ENCODE measurements around the gene C6orf15. TPM values are rescaled to one million over a fixed set of nuclear protein-coding genes. Genes with fewer than 3 reads are reported as not detected.

C6orf15 gene
- total RNA-seq, 1 donor from 2014 or later: not detected

- H3K36me3 ChIP-seq (ENCODE audit: control insufficient read depth in 3 of 3, insufficient read depth in 3 of 3, low read length in 3 of 3): no peaks in the 10 kb centered on the region
- H3K9ac ChIP-seq (ENCODE audit: low read depth in 1 of 3, low read length in 3 of 3): no peak overlapping the region
- peaks cover 0 to 5% (median 4%) of the 10 kb centered on the region in 3 donors for H3K4me1 ChIP-seq (ENCODE audit: control insufficient read depth in 3 of 3, insufficient read depth in 3 of 3, low read length in 3 of 3)
- no peak overlapping the region for H3K27ac ChIP-seq (ENCODE audit: low read depth, low read length)
- no peak overlapping the region for H3K4me3 ChIP-seq (ENCODE audit: low read length in 3 of 3)
- no peaks in the 10 kb centered on the region for H3K9me3 ChIP-seq (ENCODE audit: control insufficient read depth in 3 of 3, low read length in 3 of 3)
- peaks cover 0 to 3% (median 1%) of the 10 kb centered on the region in 3 donors for H3K27me3 ChIP-seq (ENCODE audit: control insufficient read depth in 3 of 3, insufficient read depth in 3 of 3, low read length in 3 of 3)
Observed at GRCh38 chr6:31132806-31133205, 20.4 kb upstream of the C6orf15 start.

DNA sequence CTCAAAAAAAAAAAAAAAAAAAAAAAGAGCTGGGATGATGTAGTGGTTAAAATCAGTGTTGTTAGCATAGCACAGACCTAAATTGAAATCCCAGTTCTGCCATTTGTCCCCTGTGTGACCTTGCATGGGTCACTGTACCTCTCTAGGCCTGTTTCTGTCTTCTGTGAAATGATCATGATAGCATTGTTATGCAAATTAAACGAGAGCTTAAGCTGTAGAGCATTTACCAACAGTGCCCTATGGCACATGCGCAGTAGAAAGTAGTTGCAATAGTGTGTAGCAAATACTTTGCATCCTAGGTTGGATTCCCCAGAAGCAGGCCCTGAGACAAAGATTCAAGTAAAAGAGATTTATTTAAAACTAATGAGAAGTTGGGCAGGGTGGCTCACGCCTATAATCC is 19.2 kb upstream of the C6orf15 start:
- Histone ChIP-seq H3K4me3 (ENCODE audit: low read length in 3 of 3) (no peak overlapping the region), H3K4me1 (ENCODE audit: control insufficient read depth in 3 of 3, insufficient read depth in 3 of 3, low read length in 3 of 3) (peaks cover 0 to 4% (median 0%) of the 10 kb centered on the region in 3 donors), H3K36me3 (ENCODE audit: control insufficient read depth in 3 of 3, insufficient read depth in 3 of 3, low read length in 3 of 3) (no peaks in the 10 kb centered on the region), H3K9me3 (ENCODE audit: control insufficient read depth in 3 of 3, low read length in 3 of 3) (no peaks in the 10 kb centered on the region), H3K27me3 (ENCODE audit: control insufficient read depth in 3 of 3, insufficient read depth in 3 of 3, low read length in 3 of 3) (peaks cover 0 to 3% (median 0%) of the 10 kb centered on the region in 3 donors), H3K27ac (ENCODE audit: low read depth, low read length) (no peak overlapping the region), H3K9ac (ENCODE audit: low read depth in 1 of 3, low read length in 3 of 3) (no peak overlapping the region)

DNA sequence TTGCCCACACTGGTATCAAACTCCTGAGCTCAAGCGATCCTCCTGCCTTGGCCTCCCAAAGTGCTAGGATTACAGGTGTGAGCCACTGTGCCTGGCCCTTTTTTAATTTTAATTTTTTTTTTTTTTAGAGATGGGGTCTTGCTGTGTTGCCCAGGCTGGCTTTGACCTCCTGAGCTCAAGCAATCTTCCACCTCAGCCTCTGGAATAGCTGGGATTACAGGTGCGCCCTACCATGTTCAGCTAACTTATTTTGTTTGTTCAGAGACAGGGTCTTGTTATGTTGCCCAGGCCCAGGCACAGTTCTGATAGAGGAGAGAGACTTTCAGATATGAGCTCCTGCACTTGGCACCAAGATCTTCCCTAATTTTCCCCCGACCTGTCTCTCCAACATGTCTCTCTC is 18.4 kb upstream of the C6orf15 start:
- Histone ChIP-seq H3K9ac (ENCODE audit: low read depth in 1 of 3, low read length in 3 of 3) (no peak overlapping the region), H3K36me3 (ENCODE audit: control insufficient read depth in 3 of 3, insufficient read depth in 3 of 3, low read length in 3 of 3) (no peaks in the 10 kb centered on the region), H3K27ac (ENCODE audit: low read depth, low read length) (no peak overlapping the region), H3K4me3 (ENCODE audit: low read length in 3 of 3) (no peak overlapping the region), H3K4me1 (ENCODE audit: control insufficient read depth in 3 of 3, insufficient read depth in 3 of 3, low read length in 3 of 3) (peaks cover 0 to 7% (median 0%) of the 10 kb centered on the region in 3 donors), H3K9me3 (ENCODE audit: control insufficient read depth in 3 of 3, low read length in 3 of 3) (no peaks in the 10 kb centered on the region), H3K27me3 (ENCODE audit: control insufficient read depth in 3 of 3, insufficient read depth in 3 of 3, low read length in 3 of 3) (peaks cover 0 to 3% (median 0%) of the 10 kb centered on the region in 3 donors)

- peaks cover 0 to 13% (median 3%) of the 10 kb centered on the region in 3 donors for H3K4me1 ChIP-seq (ENCODE audit: control insufficient read depth in 3 of 3, insufficient read depth in 3 of 3, low read length in 3 of 3)
- no peak overlapping the region for H3K4me3 ChIP-seq (ENCODE audit: low read length in 3 of 3)
- H3K27ac ChIP-seq (ENCODE audit: low read depth, low read length): no peak overlapping the region
- no peaks in the 10 kb centered on the region for H3K36me3 ChIP-seq (ENCODE audit: control insufficient read depth in 3 of 3, insufficient read depth in 3 of 3, low read length in 3 of 3)
- no peak overlapping the region for H3K9ac ChIP-seq (ENCODE audit: low read depth in 1 of 3, low read length in 3 of 3)
- H3K9me3 ChIP-seq (ENCODE audit: control insufficient read depth in 3 of 3, low read length in 3 of 3): no peaks in the 10 kb centered on the region
- peaks cover 0 to 3% (median 0%) of the 10 kb centered on the region in 3 donors for H3K27me3 ChIP-seq (ENCODE audit: control insufficient read depth in 3 of 3, insufficient read depth in 3 of 3, low read length in 3 of 3)
Observed at GRCh38 chr6:31129130-31129529, 16.8 kb upstream of the C6orf15 start.

DNA sequence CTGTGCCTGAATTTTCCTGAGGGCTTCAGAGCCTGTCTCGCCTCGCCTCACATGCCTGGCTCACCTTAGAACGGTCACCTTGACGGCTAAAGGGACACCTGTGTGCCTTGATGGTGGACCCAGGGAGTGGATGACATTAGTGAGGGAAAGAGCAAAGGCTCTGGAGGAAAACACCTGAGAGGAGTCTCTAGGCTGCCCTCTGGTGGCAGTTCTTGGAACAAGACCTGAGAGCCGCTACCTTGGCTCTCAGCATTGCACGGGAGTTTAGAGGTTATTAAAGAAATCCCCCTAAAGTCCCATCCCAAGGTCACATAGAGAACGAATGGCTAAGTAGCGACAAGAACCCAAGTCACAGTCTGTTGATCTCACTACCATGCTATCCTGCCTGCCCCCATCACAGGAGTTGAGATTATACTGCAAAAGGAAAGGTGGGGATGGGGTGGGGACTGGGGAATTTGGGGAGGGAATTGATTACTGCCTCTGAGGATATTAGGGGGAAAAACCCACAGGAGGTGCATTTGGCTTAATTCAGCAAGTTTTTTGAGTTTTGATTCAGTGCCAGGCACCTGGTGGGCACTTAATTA is 15.8 kb upstream of the C6orf15 start:
- H3K27ac ChIP-seq (ENCODE audit: low read depth, low read length): no peak overlapping the region
- no peaks in the 10 kb centered on the region for H3K36me3 ChIP-seq (ENCODE audit: control insufficient read depth in 3 of 3, insufficient read depth in 3 of 3, low read length in 3 of 3)
- peak overlapping the region in 1 of 3 donors; percentile 8 for H3K9ac ChIP-seq (ENCODE audit: low read depth in 1 of 3, low read length in 3 of 3)
- peaks cover 0 to 2% (median 0%) of the 10 kb centered on the region in 3 donors for H3K27me3 ChIP-seq (ENCODE audit: control insufficient read depth in 3 of 3, insufficient read depth in 3 of 3, low read length in 3 of 3)
- no peak overlapping the region for H3K4me3 ChIP-seq (ENCODE audit: low read length in 3 of 3)
- H3K4me1 ChIP-seq (ENCODE audit: control insufficient read depth in 3 of 3, insufficient read depth in 3 of 3, low read length in 3 of 3): peaks cover 3 to 16% (median 6%) of the 10 kb centered on the region in 3 donors
- H3K9me3 ChIP-seq (ENCODE audit: control insufficient read depth in 3 of 3, low read length in 3 of 3): no peaks in the 10 kb centered on the region

- Histone ChIP-seq H3K27me3 (ENCODE audit: control insufficient read depth in 3 of 3, insufficient read depth in 3 of 3, low read length in 3 of 3) (no peaks in the 10 kb centered on the region), H3K27ac (ENCODE audit: low read depth, low read length) (no peak overlapping the region), H3K36me3 (ENCODE audit: control insufficient read depth in 3 of 3, insufficient read depth in 3 of 3, low read length in 3 of 3) (no peaks in the 10 kb centered on the region), H3K9me3 (ENCODE audit: control insufficient read depth in 3 of 3, low read length in 3 of 3) (no peaks in the 10 kb centered on the region), H3K4me1 (ENCODE audit: control insufficient read depth in 3 of 3, insufficient read depth in 3 of 3, low read length in 3 of 3) (peaks cover 3 to 24% (median 17%) of the 10 kb centered on the region in 3 donors), H3K9ac (ENCODE audit: low read depth in 1 of 3, low read length in 3 of 3) (no peak overlapping the region), H3K4me3 (ENCODE audit: low read length in 3 of 3) (no peak overlapping the region)
Observed at GRCh38 chr6:31126396-31127175, 14.2 kb upstream of the C6orf15 start.

- H3K9me3 ChIP-seq (ENCODE audit: control insufficient read depth in 3 of 3, low read length in 3 of 3): no peaks in the 10 kb centered on the region
Observed at GRCh38 chr6:31125586-31126363, 13.4 kb upstream of the C6orf15 start.

DNA sequence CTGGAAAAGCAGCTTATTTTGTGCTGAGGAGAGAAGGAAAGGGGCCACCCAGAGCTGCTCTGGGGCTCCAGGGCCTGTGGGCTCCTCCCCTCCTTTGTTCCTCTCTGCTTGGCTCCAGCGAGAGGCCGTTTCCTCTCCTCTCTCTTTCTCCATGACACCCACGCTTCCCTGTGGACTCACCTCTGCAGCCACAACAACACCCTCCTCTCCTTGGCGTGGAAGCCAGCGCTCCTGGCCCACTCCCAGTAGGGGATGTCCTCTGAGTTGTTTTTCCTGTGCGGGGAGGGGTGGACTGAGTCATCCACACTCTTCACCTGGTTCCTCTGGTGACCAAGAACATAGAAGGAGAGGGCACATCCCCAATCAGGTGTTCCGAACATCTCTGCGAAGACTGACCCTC is 12.8 kb upstream of the C6orf15 start:
- Histone ChIP-seq H3K9ac (ENCODE audit: low read depth in 1 of 3, low read length in 3 of 3) (no peak overlapping the region), H3K36me3 (ENCODE audit: control insufficient read depth in 3 of 3, insufficient read depth in 3 of 3, low read length in 3 of 3) (no peaks in the 10 kb centered on the region), H3K4me1 (ENCODE audit: control insufficient read depth in 3 of 3, insufficient read depth in 3 of 3, low read length in 3 of 3) (peaks cover 3 to 24% (median 17%) of the 10 kb centered on the region in 3 donors), H3K27ac (ENCODE audit: low read depth, low read length) (no peak overlapping the region), H3K9me3 (ENCODE audit: control insufficient read depth in 3 of 3, low read length in 3 of 3) (no peaks in the 10 kb centered on the region), H3K4me3 (ENCODE audit: low read length in 3 of 3) (no peak overlapping the region), H3K27me3 (ENCODE audit: control insufficient read depth in 3 of 3, insufficient read depth in 3 of 3, low read length in 3 of 3) (no peaks in the 10 kb centered on the region)

More at GRCh38 chr6:31125586-31126363, 13.4 kb upstream of the C6orf15 start:
- Histone ChIP-seq H3K4me3 (ENCODE audit: low read length in 3 of 3) (no peak overlapping the region), H3K9ac (ENCODE audit: low read depth in 1 of 3, low read length in 3 of 3) (no peak overlapping the region), H3K27me3 (ENCODE audit: control insufficient read depth in 3 of 3, insufficient read depth in 3 of 3, low read length in 3 of 3) (no peaks in the 10 kb centered on the region), H3K4me1 (ENCODE audit: control insufficient read depth in 3 of 3, insufficient read depth in 3 of 3, low read length in 3 of 3) (peaks cover 3 to 24% (median 17%) of the 10 kb centered on the region in 3 donors), H3K36me3 (ENCODE audit: control insufficient read depth in 3 of 3, insufficient read depth in 3 of 3, low read length in 3 of 3) (no peaks in the 10 kb centered on the region), H3K27ac (ENCODE audit: low read depth, low read length) (no peak overlapping the region)

- Histone ChIP-seq H3K4me3 (ENCODE audit: low read length in 3 of 3) (peak overlapping the region in 1 of 3 donors; percentile 13), H3K9me3 (ENCODE audit: control insufficient read depth in 3 of 3, low read length in 3 of 3) (no peaks in the 10 kb centered on the region), H3K36me3 (ENCODE audit: control insufficient read depth in 3 of 3, insufficient read depth in 3 of 3, low read length in 3 of 3) (no peaks in the 10 kb centered on the region), H3K9ac (ENCODE audit: low read depth in 1 of 3, low read length in 3 of 3) (peak overlapping the region in 1 of 3 donors; percentile 25), H3K27me3 (ENCODE audit: control insufficient read depth in 3 of 3, insufficient read depth in 3 of 3, low read length in 3 of 3) (no peaks in the 10 kb centered on the region), H3K4me1 (ENCODE audit: control insufficient read depth in 3 of 3, insufficient read depth in 3 of 3, low read length in 3 of 3) (peaks cover 3 to 25% (median 17%) of the 10 kb centered on the region in 3 donors), H3K27ac (ENCODE audit: low read depth, low read length) (no peak overlapping the region)
Observed at GRCh38 chr6:31122791-31123706, 10.7 kb upstream of the C6orf15 start.

Measured in skeletal muscle tissue (tissue), 4 donors.